Mesenteric fat pad (tissue), 1 donor: ENCODE measurements around the gene CCSER2. TPM values are rescaled to one million over a fixed set of nuclear protein-coding genes. Genes with fewer than 3 reads are reported as not detected.
A peak's percentile ranks its signal among the peaks of the same experiment; 100 is the strongest.
"Not testable (repeated sequence)": the region's sequence is repeated elsewhere in the genome, so short reads cannot be mapped to it uniquely, and the experiment has no call there.

Experiments
- DNase-seq: peaks from one replicate; pipeline ENCODE4 v3.0.0-alpha.2; 2020; ENCODE audit warnings: low spot score
- total RNA-seq: library from RNA; stranded (reverse); fragmentation: NEBNext Ultra II Directional; extraction: Animal tissue kit (Norgen Biotek cat#: 25700); gene quantifications from one replicate; pipeline ENCODE4 v1.2.1, GENCODE V29; 2021
- donor health status: DM: yes; HTN: yes; CAD: no.

The CCSER2 gene
- total RNA-seq, 1 donor from 2014 or later: 70.3 TPM

- no peak for DNase-seq
These were observed 183.4 kb downstream of the CCSER2 start for GRCh38 chr10:84511709-84512285.

GRCh38 chr10:84517554-84517953 is 189.2 kb downstream of the CCSER2 start:
- no peak for DNase-seq

GRCh38 chr10:84519235-84519634 is 190.8 kb downstream of the CCSER2 start:
- DNase-seq: no peak

- DNase-seq: no peak
These were observed 192.6 kb downstream of the CCSER2 start for GRCh38 chr10:84521013-84521412.

GRCh38 chr10:84521468-84521867 is 193.1 kb downstream of the CCSER2 start:
- DNase-seq: no peak

GRCh38 chr10:84522612-84523462 is 194.4 kb downstream of the CCSER2 start:
- no peak for DNase-seq

GRCh38 chr10:84523526-84523925 is 195.1 kb downstream of the CCSER2 start:
- DNase-seq: no peak

GRCh38 chr10:84524435-84524834 is 196.0 kb downstream of the CCSER2 start:
- DNase-seq: no peak

GRCh38 chr10:84525120-84525806 is 196.9 kb downstream of the CCSER2 start:
- no peak for DNase-seq

- DNase-seq: not testable (repeated sequence)
These were observed 197.4 kb downstream of the CCSER2 start for GRCh38 chr10:84525807-84526182.

GRCh38 chr10:84527386-84527785 is 199.0 kb downstream of the CCSER2 start:
- DNase-seq: not testable (repeated sequence)

- DNase-seq: not testable (repeated sequence)
These were observed 200.1 kb downstream of the CCSER2 start for GRCh38 chr10:84528526-84528925.

- no peak for DNase-seq
These were observed 202.4 kb downstream of the CCSER2 start for GRCh38 chr10:84530724-84531325.

- no peak for DNase-seq
These were observed 203.0 kb downstream of the CCSER2 start for GRCh38 chr10:84531396-84531795.

GRCh38 chr10:84534168-84534567 is 205.8 kb downstream of the CCSER2 start:
- DNase-seq: no peak

GRCh38 chr10:84537447-84537931 is 209.1 kb downstream of the CCSER2 start:
- DNase-seq: no peak

- DNase-seq: no peak
These were observed 209.6 kb downstream of the CCSER2 start for GRCh38 chr10:84538036-84538435.

GRCh38 chr10:84539216-84539615 is 210.8 kb downstream of the CCSER2 start:
- no peak for DNase-seq

- DNase-seq: no peak
These were observed 211.7 kb downstream of the CCSER2 start for GRCh38 chr10:84540022-84540616.

- DNase-seq: peak; percentile 92
These were observed 212.4 kb downstream of the CCSER2 start for GRCh38 chr10:84540617-84541288.

GRCh38 chr10:84541289-84541637 is 212.9 kb downstream of the CCSER2 start:
- DNase-seq: no peak
